ENCODE measurements around the gene ZNF502. TPM values are rescaled to one million over a fixed set of nuclear protein-coding genes. Genes with fewer than 3 reads are reported as not detected.
"Not testable (repeated sequence)": the region's sequence is repeated elsewhere in the genome, so short reads cannot be mapped to it uniquely, and the experiment has no call there.

Gene ZNF502
- 1 to 10 TPM; 3.2 to 4.0 (median 3.7) TPM for total RNA-seq
- 1 to 10 TPM; 2.1 to 7.1 (median 3.1) TPM for polyA plus RNA-seq
- long read RNA-seq, donor 1, partial matches to known transcripts: 1 of 9 reads
- long read RNA-seq, donor 1, other reads (novel, unspliced or antisense): 6 of 9 reads
- long read RNA-seq, donor 2, partial matches to known transcripts: 0 of 17 reads
- long read RNA-seq, donor 2, other reads (novel, unspliced or antisense): 15 of 17 reads

- 0 to 1% (median 1%) methylated on average over 35 to 36 of the region's 36 CpGs for WGBS, 3 donors
- Histone ChIP-seq H3K27ac (peak within 1 kb of the TSS; percentile 80), H3K9me3 (peaks cover 51% of the 10 kb centered on the region), H3K4me3 (peak within 1 kb of the TSS; percentile 92), H3K4me1 (no peaks in the 10 kb centered on the region), H3K36me3 (ENCODE audit: insufficient read depth in 1 of 2, low read depth in 1 of 2) (peaks cover 0 to 7% of the 10 kb centered on the region in 2 donors), H3K27me3 (ENCODE audit: insufficient read depth in 3 of 3, low read length in 2 of 3) (peaks cover 0 to 6% (median 0%) of the 10 kb centered on the region in 3 donors)
- DNase-seq (peak; percentile 91 to 94), ATAC-seq (peak; percentile 92 to 100 (median 98))
- intact Hi-C loops (cut with DNase I): loop anchor here (2.0 to 10.0 kb wide), 4 partner anchors 16 to 388 kb away; partner anchors contain the start of genes ZNF501 (in 2 of the 2), ZNF197 (in 1 of the 2) and ZNF445 (in 1 of the 2)
- TF ChIP-seq CTCF (IDR thresholded peaks at IDR 0.05): peak; percentile 36
These were observed at the start of gene ZNF502 for GRCh38 chr3:44712455-44713075. TSS of gene ZNF502 (plus strand) at chr3:44712660. CDS start at chr3:44720262, 7,602 bp downstream.

- Histone ChIP-seq H3K4me3 (no peak overlapping the region), H3K27me3 (ENCODE audit: insufficient read depth in 3 of 3, low read length in 2 of 3) (no peaks in the 10 kb centered on the region), H3K9me3 (peaks cover 6% of the 10 kb centered on the region), H3K4me1 (no peaks in the 10 kb centered on the region), H3K27ac (no peak overlapping the region), H3K36me3 (ENCODE audit: insufficient read depth in 1 of 2, low read depth in 1 of 2) (peaks cover 5 to 10% of the 10 kb centered on the region in 2 donors)
- 93 to 97% (median 94%) methylated on average over 3 of the region's 3 CpGs for WGBS, 3 donors
- no peak for TF ChIP-seq CTCF (IDR thresholded peaks at IDR 0.05)
- DNase-seq (no peak), ATAC-seq (no peak)
- intact Hi-C loops (cut with DNase I): no loop called here
These were observed 47.3 kb upstream of the ZNF502 start for GRCh38 chr3:44665173-44665572.

- DNase-seq (no peak), ATAC-seq (no peak)
- Histone ChIP-seq H3K4me1 (no peaks in the 10 kb centered on the region), H3K9me3 (no peaks in the 10 kb centered on the region), H3K27me3 (ENCODE audit: insufficient read depth in 3 of 3, low read length in 2 of 3) (no peaks in the 10 kb centered on the region), H3K27ac (no peak overlapping the region), H3K36me3 (ENCODE audit: insufficient read depth in 1 of 2, low read depth in 1 of 2) (no peaks in the 10 kb centered on the region), H3K4me3 (no peak overlapping the region)
- TF ChIP-seq CTCF (IDR thresholded peaks at IDR 0.05): no peak
- WGBS, 3 donors: 92 to 93% (median 93%) methylated on average over 4 of the region's 4 CpGs
- intact Hi-C loops (cut with DNase I): no loop called here
These were observed 46.1 kb upstream of the ZNF502 start for GRCh38 chr3:44666346-44666745.

GRCh38 chr3:44669760-44670159 is 42.7 kb upstream of the ZNF502 start:
- no peaks in the 10 kb centered on the region for H3K36me3 ChIP-seq (ENCODE audit: insufficient read depth in 1 of 2, low read depth in 1 of 2)
- ATAC-seq: no peak
- no peaks in the 10 kb centered on the region for H3K9me3 ChIP-seq
- no peak for TF ChIP-seq CTCF (IDR thresholded peaks at IDR 0.05)
- H3K4me1 ChIP-seq: no peaks in the 10 kb centered on the region
- DNase-seq: no peak
- no peaks in the 10 kb centered on the region for H3K27me3 ChIP-seq (ENCODE audit: insufficient read depth in 3 of 3, low read length in 2 of 3)
- intact Hi-C loops (cut with DNase I): no loop called here
- WGBS, 3 donors: 85 to 87% (median 87%) methylated on average over 6 of the region's 6 CpGs
- no peak overlapping the region for H3K4me3 ChIP-seq
- no peak overlapping the region for H3K27ac ChIP-seq

- 90 to 92% (median 90%) methylated on average over 8 of the region's 8 CpGs for WGBS, 3 donors
- H3K27me3 ChIP-seq (ENCODE audit: insufficient read depth in 3 of 3, low read length in 2 of 3); ATAC-seq; DNase-seq; H3K4me3 ChIP-seq; H3K36me3 ChIP-seq (ENCODE audit: insufficient read depth in 1 of 2, low read depth in 1 of 2); intact Hi-C loops (cut with DNase I); H3K4me1 ChIP-seq; H3K9me3 ChIP-seq; H3K27ac ChIP-seq: not testable (repeated sequence)
These were observed 39.0 kb upstream of the ZNF502 start for GRCh38 chr3:44673466-44673865.

All from psoas muscle (tissue), 8 donors.